Cardiac muscle cell (in vitro differentiated cells and primary cell): ENCODE measurements around the gene KCNJ2. TPM values are rescaled to one million over a fixed set of nuclear protein-coding genes. Genes with fewer than 3 reads are reported as not detected.

Experiments
- DNase-seq, 2 donors: peaks; one replicate each; pipeline versions ENCODE4 v3.0.0 to v3.0.0-alpha.2; 2010 to 2017; ENCODE audit warnings: low read depth in 1 of 2, low spot score in 1 of 2
- H3K27ac ChIP-seq: fragments of 200-600 bp; sonication (generic); 2 replicates; pipeline ENCODE4 v1.5.1; 2016
- H3K27me3 ChIP-seq: fragments of 200-600 bp; sonication (generic); 2 replicates; pipeline ENCODE4 v1.6.0; 2016; ENCODE audit warnings: control low read depth
- H3K36me3 ChIP-seq: fragments of 200-600 bp; sonication (generic); 2 replicates; pipeline ENCODE4 v1.5.1; 2016; ENCODE audit warnings: control low read depth
- H3K4me1 ChIP-seq: fragments of 200-600 bp; sonication (generic); 2 replicates; pipeline ENCODE4 v1.8.1; 2017; ENCODE audit warnings: low read depth, mild to moderate bottlenecking, mixed run types
- H3K4me3 ChIP-seq: fragments of 200-600 bp; sonication (generic); 2 replicates; pipeline ENCODE4 v1.5.1; 2016; ENCODE audit warnings: mild to moderate bottlenecking
- H3K9me3 ChIP-seq: fragments of 200-600 bp; sonication (generic); 2 replicates; pipeline ENCODE4 v1.5.1; 2017; ENCODE audit warnings: low read depth, mild to moderate bottlenecking, control low read depth
- polyA plus RNA-seq: library from polyadenylated mRNA; unstranded; fragments of >200 nt; fragmentation: Nextera tagmentation; extraction: Ambion mirVana; gene quantifications from 2 replicates; pipeline ENCODE4 v1.2.1, GENCODE V29; 2016
- total RNA-seq: library from RNA; depleted of rRNA; stranded (reverse); fragments of >200 nt; gene quantifications from 2 replicates; pipeline ENCODE4 v1.2.3, GENCODE V29; 2016
- TF ChIP-seq, protein P1 (sequence below): IDR thresholded peaks from 2 replicates; pipeline ENCODE4 v1.5.1; 2012; ENCODE audit warnings: low read depth, mild to moderate bottlenecking, low read length

KCNJ2 gene
- total and polyA plus RNA-seq, 2 experiments from 2014 or later = 0.66 TPM; not detected in 1

DNA sequence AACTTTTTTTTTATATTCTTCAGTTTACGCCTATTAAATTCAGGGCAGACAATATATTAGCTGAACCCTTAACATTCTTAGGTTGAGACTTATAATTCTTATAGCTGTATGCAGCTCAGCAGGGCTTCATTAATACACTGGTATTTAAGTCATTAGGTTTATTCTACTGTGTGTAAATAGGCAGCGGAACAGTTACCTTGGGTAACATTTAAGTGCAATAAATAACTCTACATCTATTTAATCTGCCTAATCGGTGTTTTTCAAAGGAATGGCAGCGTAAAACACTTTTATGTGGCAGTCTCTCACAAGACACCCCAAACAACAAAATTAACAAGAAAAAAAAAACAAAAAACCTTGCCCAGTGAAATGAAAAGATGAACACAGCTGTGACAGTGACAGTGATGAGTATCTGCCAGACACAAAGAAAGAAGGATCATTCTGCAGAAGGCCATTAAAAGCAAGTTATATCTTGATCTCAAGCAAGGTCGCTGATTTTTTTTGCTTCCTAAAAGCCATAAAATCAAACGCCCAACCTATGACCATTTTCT lies 32.6 kb downstream of the KCNJ2 start:
- H3K27ac ChIP-seq = no peak overlapping the region
- TF ChIP-seq, protein P1, sequence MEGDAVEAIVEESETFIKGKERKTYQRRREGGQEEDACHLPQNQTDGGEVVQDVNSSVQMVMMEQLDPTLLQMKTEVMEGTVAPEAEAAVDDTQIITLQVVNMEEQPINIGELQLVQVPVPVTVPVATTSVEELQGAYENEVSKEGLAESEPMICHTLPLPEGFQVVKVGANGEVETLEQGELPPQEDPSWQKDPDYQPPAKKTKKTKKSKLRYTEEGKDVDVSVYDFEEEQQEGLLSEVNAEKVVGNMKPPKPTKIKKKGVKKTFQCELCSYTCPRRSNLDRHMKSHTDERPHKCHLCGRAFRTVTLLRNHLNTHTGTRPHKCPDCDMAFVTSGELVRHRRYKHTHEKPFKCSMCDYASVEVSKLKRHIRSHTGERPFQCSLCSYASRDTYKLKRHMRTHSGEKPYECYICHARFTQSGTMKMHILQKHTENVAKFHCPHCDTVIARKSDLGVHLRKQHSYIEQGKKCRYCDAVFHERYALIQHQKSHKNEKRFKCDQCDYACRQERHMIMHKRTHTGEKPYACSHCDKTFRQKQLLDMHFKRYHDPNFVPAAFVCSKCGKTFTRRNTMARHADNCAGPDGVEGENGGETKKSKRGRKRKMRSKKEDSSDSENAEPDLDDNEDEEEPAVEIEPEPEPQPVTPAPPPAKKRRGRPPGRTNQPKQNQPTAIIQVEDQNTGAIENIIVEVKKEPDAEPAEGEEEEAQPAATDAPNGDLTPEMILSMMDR = no peak
- no peak for DNase-seq
- peaks cover 2% of the 10 kb centered on the region for H3K9me3 ChIP-seq
- H3K27me3 ChIP-seq = no peaks in the 10 kb centered on the region
- H3K36me3 ChIP-seq = no peaks in the 10 kb centered on the region
- no peaks in the 10 kb centered on the region for H3K4me1 ChIP-seq
- no peak overlapping the region for H3K4me3 ChIP-seq

DNA sequence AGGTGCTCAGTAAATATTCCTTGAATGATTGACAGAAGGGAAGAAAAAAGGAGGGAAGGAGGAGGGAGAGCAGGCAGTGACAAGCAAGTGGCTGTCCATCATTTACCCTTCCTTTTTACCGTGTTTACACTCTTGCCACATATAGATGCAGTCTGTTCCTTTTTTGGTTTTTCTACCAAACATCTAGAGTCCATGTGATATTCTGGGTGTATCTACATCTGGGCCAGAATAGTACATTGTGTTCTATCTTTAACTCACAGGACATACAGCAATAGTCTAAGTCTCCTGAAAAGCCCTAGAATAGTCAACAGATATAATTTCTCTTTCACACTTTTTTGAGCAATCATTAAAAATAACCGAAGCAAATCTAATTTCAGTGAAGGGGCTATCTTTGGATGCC lies 33.5 kb downstream of the KCNJ2 start:
- DNase-seq = no peak
- no peaks in the 10 kb centered on the region for H3K36me3 ChIP-seq
- H3K27ac ChIP-seq = no peak overlapping the region
- H3K4me1 ChIP-seq = no peaks in the 10 kb centered on the region
- no peak overlapping the region for H3K4me3 ChIP-seq
- TF ChIP-seq, protein P1 = no peak
- peaks cover 2% of the 10 kb centered on the region for H3K9me3 ChIP-seq
- no peaks in the 10 kb centered on the region for H3K27me3 ChIP-seq

DNA sequence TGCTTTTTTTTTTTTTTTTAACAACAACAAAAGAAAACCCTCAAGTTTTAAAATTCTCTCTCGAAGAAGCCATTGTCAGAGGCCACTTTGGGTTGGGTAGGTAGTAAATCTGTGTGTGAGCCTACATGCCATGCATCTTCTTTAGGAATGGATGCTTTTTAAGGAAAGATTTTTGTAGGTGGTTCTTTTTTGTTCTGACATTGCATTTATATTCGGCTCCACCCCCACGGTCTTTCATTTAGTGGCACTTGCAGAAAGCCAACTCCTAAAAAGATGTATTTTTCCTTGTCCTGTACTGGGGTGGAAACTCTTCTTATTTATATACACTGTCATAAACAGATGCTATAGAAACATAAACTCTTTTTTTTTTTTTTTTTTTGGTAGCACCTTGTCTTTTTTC lies 35.1 kb downstream of the KCNJ2 start:
- TF ChIP-seq, protein P1 = no peak
- peaks cover 2% of the 10 kb centered on the region for H3K9me3 ChIP-seq
- H3K27ac ChIP-seq = no peak overlapping the region
- no peaks in the 10 kb centered on the region for H3K27me3 ChIP-seq
- H3K36me3 ChIP-seq = no peaks in the 10 kb centered on the region
- H3K4me3 ChIP-seq = no peak overlapping the region
- DNase-seq = no peak
- no peaks in the 10 kb centered on the region for H3K4me1 ChIP-seq

DNA sequence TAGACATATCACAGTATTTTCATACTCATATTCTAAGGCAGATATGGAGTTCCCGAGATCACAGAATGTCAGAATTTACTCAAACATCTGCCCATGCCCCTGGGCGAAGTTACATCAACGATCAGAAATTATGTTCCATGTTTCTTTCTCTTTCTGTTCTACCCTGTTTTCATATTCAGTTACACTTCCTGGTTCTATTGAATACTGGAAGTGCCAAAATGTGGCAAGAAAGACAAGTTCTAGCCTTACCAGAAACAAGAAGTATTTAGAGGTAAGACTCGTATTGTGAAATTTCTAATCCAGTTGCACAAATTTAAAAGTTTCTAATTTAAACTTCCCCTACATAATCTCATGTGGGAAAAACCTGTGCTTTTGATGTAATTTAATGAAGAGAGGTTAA lies 36.1 kb downstream of the KCNJ2 start:
- no peaks in the 10 kb centered on the region for H3K27me3 ChIP-seq
- H3K27ac ChIP-seq = no peak overlapping the region
- no peaks in the 10 kb centered on the region for H3K36me3 ChIP-seq
- no peak overlapping the region for H3K4me3 ChIP-seq
- TF ChIP-seq, protein P1 = no peak
- no peaks in the 10 kb centered on the region for H3K9me3 ChIP-seq
- no peaks in the 10 kb centered on the region for H3K4me1 ChIP-seq
- DNase-seq = no peak

DNA sequence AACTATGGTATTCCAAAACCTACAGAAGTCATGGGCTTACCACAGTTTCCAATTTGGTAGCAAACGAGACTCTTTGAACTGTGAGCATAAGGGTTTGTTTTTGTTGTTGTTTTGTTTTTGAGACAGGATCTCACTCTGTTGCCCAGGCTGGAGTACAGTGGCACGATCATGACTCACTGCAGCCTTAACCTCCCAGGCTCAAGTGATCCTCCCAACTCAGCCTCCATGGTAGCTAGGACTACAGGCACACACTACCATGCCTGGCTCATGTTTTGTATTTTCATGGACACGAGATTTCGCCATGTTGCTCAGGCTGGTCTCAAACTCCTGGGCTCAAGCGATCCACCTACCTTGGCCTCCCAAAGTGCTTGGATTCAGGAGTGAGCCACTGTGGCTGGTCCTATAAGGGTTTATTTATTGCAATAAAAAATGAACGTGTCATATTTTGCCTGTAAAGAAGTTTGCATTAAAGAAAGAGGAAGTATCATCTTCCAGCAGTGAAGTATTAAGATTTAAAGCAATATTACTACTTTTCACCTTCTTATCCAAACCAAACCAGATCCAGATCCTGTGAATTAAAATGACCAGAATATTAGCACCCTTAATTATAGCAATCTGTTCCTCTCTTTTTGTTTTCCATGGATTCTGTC lies 37.2 kb downstream of the KCNJ2 start:
- DNase-seq = no peak
- Histone ChIP-seq H3K27me3 (no peaks in the 10 kb centered on the region), H3K4me3 (no peak overlapping the region), H3K27ac (no peak overlapping the region), H3K4me1 (no peaks in the 10 kb centered on the region), H3K36me3 (no peaks in the 10 kb centered on the region), H3K9me3 (no peaks in the 10 kb centered on the region)
- TF ChIP-seq, protein P1 = no peak
